ENCODE measurements around the gene HS6ST2. TPM values are rescaled to one million over a fixed set of nuclear protein-coding genes. Genes with fewer than 3 reads are reported as not detected.

Gene HS6ST2
- total RNA-seq, 1 donor from 2014 or later, result 1.1 TPM

DNA sequence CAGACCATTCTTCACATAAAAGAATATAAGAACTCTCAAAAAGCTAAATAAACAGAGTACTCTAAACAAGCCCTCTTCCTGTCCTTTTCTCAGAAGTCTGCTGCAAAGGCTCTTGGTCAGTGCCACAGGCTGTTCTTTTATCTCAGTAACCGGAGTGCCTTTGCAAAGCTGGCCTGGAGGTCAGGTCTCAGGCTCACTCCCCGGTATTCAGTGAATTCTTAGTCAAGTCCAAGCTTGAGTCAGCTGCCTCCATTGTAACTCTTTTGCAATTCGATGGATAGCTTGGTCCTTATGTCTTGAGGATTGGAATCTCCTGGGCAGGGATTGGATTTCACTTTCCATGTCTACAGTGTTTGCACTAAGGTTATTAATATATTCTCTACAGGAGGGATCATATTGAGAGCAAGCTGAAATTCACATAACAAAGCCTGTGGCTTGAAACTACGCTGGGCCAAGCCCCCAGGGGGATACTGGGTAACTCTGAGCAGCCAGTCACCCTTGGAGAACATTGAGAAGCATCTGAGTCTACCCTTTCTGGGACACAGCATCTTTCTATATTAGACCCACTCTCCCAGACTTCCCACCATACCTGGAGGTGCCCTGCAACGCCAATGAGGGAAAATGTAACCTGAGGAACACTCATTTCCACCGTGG is 10.0 kb upstream of the HS6ST2 start:
- Mint-ChIP-seq H3K27ac (ENCODE audit: unreplicated experiment) (no peak overlapping the region), H3K4me1 (ENCODE audit: unreplicated experiment) (no peaks in the 10 kb centered on the region), H3K27me3 (ENCODE audit: unreplicated experiment) (peaks cover 4% of the 10 kb centered on the region), H3K9me3 (ENCODE audit: unreplicated experiment) (no peaks in the 10 kb centered on the region), H3K4me3 (ENCODE audit: unreplicated experiment) (no peak overlapping the region), H3K36me3 (ENCODE audit: low read depth, unreplicated experiment) (no peaks in the 10 kb centered on the region)
- no peak for DNase-seq (ENCODE audit: low spot score)
- TF ChIP-seq, protein P1, sequence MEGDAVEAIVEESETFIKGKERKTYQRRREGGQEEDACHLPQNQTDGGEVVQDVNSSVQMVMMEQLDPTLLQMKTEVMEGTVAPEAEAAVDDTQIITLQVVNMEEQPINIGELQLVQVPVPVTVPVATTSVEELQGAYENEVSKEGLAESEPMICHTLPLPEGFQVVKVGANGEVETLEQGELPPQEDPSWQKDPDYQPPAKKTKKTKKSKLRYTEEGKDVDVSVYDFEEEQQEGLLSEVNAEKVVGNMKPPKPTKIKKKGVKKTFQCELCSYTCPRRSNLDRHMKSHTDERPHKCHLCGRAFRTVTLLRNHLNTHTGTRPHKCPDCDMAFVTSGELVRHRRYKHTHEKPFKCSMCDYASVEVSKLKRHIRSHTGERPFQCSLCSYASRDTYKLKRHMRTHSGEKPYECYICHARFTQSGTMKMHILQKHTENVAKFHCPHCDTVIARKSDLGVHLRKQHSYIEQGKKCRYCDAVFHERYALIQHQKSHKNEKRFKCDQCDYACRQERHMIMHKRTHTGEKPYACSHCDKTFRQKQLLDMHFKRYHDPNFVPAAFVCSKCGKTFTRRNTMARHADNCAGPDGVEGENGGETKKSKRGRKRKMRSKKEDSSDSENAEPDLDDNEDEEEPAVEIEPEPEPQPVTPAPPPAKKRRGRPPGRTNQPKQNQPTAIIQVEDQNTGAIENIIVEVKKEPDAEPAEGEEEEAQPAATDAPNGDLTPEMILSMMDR (IDR thresholded peaks at IDR 0.05; ENCODE audit: unreplicated experiment), result no peak

- no peaks in the 10 kb centered on the region for H3K9me3 Mint-ChIP-seq (ENCODE audit: unreplicated experiment)
- TF ChIP-seq, protein P1 (IDR thresholded peaks at IDR 0.05; ENCODE audit: unreplicated experiment), result no peak
- peaks cover 4% of the 10 kb centered on the region for H3K27me3 Mint-ChIP-seq (ENCODE audit: unreplicated experiment)
- no peak for DNase-seq (ENCODE audit: low spot score)
- H3K36me3 Mint-ChIP-seq (ENCODE audit: low read depth, unreplicated experiment), result no peaks in the 10 kb centered on the region
- H3K4me3 Mint-ChIP-seq (ENCODE audit: unreplicated experiment), result no peak overlapping the region
- no peaks in the 10 kb centered on the region for H3K4me1 Mint-ChIP-seq (ENCODE audit: unreplicated experiment)
- no peak overlapping the region for H3K27ac Mint-ChIP-seq (ENCODE audit: unreplicated experiment)
Measured at GRCh38 chrX:132967049-132967448, 8.6 kb upstream of the HS6ST2 start.

GRCh38 chrX:132965461-132965860 is 7.0 kb upstream of the HS6ST2 start:
- Mint-ChIP-seq H3K27ac (ENCODE audit: unreplicated experiment) (no peak overlapping the region), H3K27me3 (ENCODE audit: unreplicated experiment) (peaks cover 5% of the 10 kb centered on the region), H3K4me3 (ENCODE audit: unreplicated experiment) (no peak overlapping the region), H3K9me3 (ENCODE audit: unreplicated experiment) (no peaks in the 10 kb centered on the region), H3K36me3 (ENCODE audit: low read depth, unreplicated experiment) (no peaks in the 10 kb centered on the region), H3K4me1 (ENCODE audit: unreplicated experiment) (no peaks in the 10 kb centered on the region)
- TF ChIP-seq, protein P1 (IDR thresholded peaks at IDR 0.05; ENCODE audit: unreplicated experiment), result no peak
- DNase-seq (ENCODE audit: low spot score), result no peak

GRCh38 chrX:132961511-132961910 is 3.1 kb upstream of the HS6ST2 start:
- no peak overlapping the region for H3K4me3 Mint-ChIP-seq (ENCODE audit: unreplicated experiment)
- no peaks in the 10 kb centered on the region for H3K9me3 Mint-ChIP-seq (ENCODE audit: unreplicated experiment)

More at GRCh38 chrX:132961511-132961910, 3.1 kb upstream of the HS6ST2 start:
- no peaks in the 10 kb centered on the region for H3K4me1 Mint-ChIP-seq (ENCODE audit: unreplicated experiment)
- H3K27me3 Mint-ChIP-seq (ENCODE audit: unreplicated experiment), result peaks cover 14% of the 10 kb centered on the region
- TF ChIP-seq, protein P1 (IDR thresholded peaks at IDR 0.05; ENCODE audit: unreplicated experiment), result no peak
- DNase-seq (ENCODE audit: low spot score), result no peak
- H3K27ac Mint-ChIP-seq (ENCODE audit: unreplicated experiment), result no peak overlapping the region
- H3K36me3 Mint-ChIP-seq (ENCODE audit: low read depth, unreplicated experiment), result no peaks in the 10 kb centered on the region

Measured in endothelial cell (in vitro differentiated cells).